SKM-1 treated with dmso at 0.1 percent for 144 hours (cell line): ENCODE results near the gene FAM151B.
"Not testable (repeated sequence)": the region's sequence is repeated elsewhere in the genome, so short reads cannot be mapped to it uniquely, and the experiment has no call there.

Experiments
- DNase-seq: peaks from one replicate; lab custom pipeline; 2025; ENCODE audit not compliant: unreplicated experiment; lab: John Stamatoyannopoulos, UW

The FAM151B gene

GRCh38 chr5:80502800-80503199, 14.9 kb downstream of the FAM151B start:
- DNase-seq: peak; percentile 74

- DNase-seq: peak; percentile 95
Observed at GRCh38 chr5:80503641-80504040, 15.7 kb downstream of the FAM151B start.

- DNase-seq: no peak
Observed at GRCh38 chr5:80504833-80505232, 16.9 kb downstream of the FAM151B start.

GRCh38 chr5:80507663-80508062, 19.8 kb downstream of the FAM151B start:
- no peak for DNase-seq

- no peak for DNase-seq
Observed at GRCh38 chr5:80508844-80509243, 20.9 kb downstream of the FAM151B start.

GRCh38 chr5:80509362-80509761, 21.5 kb downstream of the FAM151B start:
- no peak for DNase-seq

GRCh38 chr5:80516826-80517225, 28.9 kb downstream of the FAM151B start:
- no peak for DNase-seq

- DNase-seq: no peak
Observed at GRCh38 chr5:80540691-80541090, 52.8 kb downstream of the FAM151B start.

GRCh38 chr5:80541392-80541791, 53.5 kb downstream of the FAM151B start:
- DNase-seq: no peak

GRCh38 chr5:80554646-80555045, 66.7 kb downstream of the FAM151B start:
- DNase-seq: no peak

GRCh38 chr5:80555099-80555498, 67.2 kb downstream of the FAM151B start:
- no peak for DNase-seq

GRCh38 chr5:80559244-80559643, 71.3 kb downstream of the FAM151B start:
- DNase-seq: no peak

GRCh38 chr5:80565330-80565729, 77.4 kb downstream of the FAM151B start:
- DNase-seq: no peak

- no peak for DNase-seq
Observed at GRCh38 chr5:80566711-80567259, 78.9 kb downstream of the FAM151B start.

- DNase-seq: no peak
Observed at GRCh38 chr5:80568251-80568650, 80.4 kb downstream of the FAM151B start.

GRCh38 chr5:80569086-80569960, 81.4 kb downstream of the FAM151B start:
- no peak for DNase-seq

- no peak for DNase-seq
Observed at GRCh38 chr5:80569961-80570786, 82.3 kb downstream of the FAM151B start, which contains the start of gene ANKRD34B. Gene ANKRD34B, minus strand, starts transcription at chr5:80570280. Its CDS starts 10,261 bp downstream, at chr5:80560019.

GRCh38 chr5:80573062-80573461, 85.2 kb downstream of the FAM151B start:
- DNase-seq: no peak

GRCh38 chr5:80576383-80576782, 88.5 kb downstream of the FAM151B start:
- DNase-seq: no peak

- no peak for DNase-seq
Observed at GRCh38 chr5:80577707-80578106, 89.8 kb downstream of the FAM151B start.

GRCh38 chr5:80579050-80579449, 91.2 kb downstream of the FAM151B start:
- no peak for DNase-seq

- not testable (repeated sequence) for DNase-seq
Observed at GRCh38 chr5:80580291-80580690, 92.4 kb downstream of the FAM151B start.
